OCI-LY1 (cell line): ENCODE results near the gene ZNF786.

Source experiments
- H2AFZ ChIP-seq: fragments of 200-600 bp; sonication (generic), shearing (Covaris generic); 2 replicates; pipeline ENCODE4 v1.6.0; 2014; ENCODE audit warnings: antibody characterized with exemption, mild to moderate bottlenecking, low read length
- H3F3A ChIP-seq: fragments of 200-600 bp; sonication (generic), shearing (Covaris generic); 2 replicates; pipeline ENCODE4 v1.6.0; 2014; ENCODE audit warnings: mild to moderate bottlenecking, antibody characterized with exemption, low read length, moderate library complexity; ENCODE audit not compliant: insufficient read depth
- H3K27ac ChIP-seq: fragments of 200-600 bp; sonication (generic); 2 replicates; pipeline ENCODE4 v1.5.1; 2014; ENCODE audit warnings: low read length, mixed run types, mild to moderate bottlenecking, low read depth; ENCODE audit not compliant: poor library complexity, severe bottlenecking
- H3K27me3 ChIP-seq: fragments of 200-600 bp; sonication (generic); 2 replicates; pipeline ENCODE4 v1.6.0; 2014; ENCODE audit warnings: antibody characterized with exemption, mild to moderate bottlenecking, low read length, moderate library complexity; ENCODE audit not compliant: insufficient read depth
- H3K36me3 ChIP-seq: fragments of 200-600 bp; sonication (generic); 2 replicates; pipeline ENCODE4 v1.6.1; 2014; ENCODE audit warnings: mild to moderate bottlenecking, antibody characterized with exemption, low read length, moderate library complexity, mixed read lengths; ENCODE audit not compliant: insufficient read depth
- H3K4me1 ChIP-seq: fragments of 200-600 bp; sonication (generic); 2 replicates; pipeline ENCODE4 v1.5.1; 2014; ENCODE audit warnings: mild to moderate bottlenecking, low read length, moderate library complexity; ENCODE audit not compliant: insufficient read depth, severe bottlenecking
- H3K4me2 ChIP-seq: fragments of 200-600 bp; sonication (generic), shearing (Covaris generic); 2 replicates; pipeline ENCODE4 v1.6.1; 2014; ENCODE audit warnings: low read length
- H3K4me3 ChIP-seq: fragments of 200-600 bp; sonication (generic); 2 replicates; pipeline ENCODE4 v1.5.1; 2014; ENCODE audit warnings: low read length, low read depth, mild to moderate bottlenecking, mixed read lengths; ENCODE audit not compliant: poor library complexity, severe bottlenecking
- H3K79me2 ChIP-seq: fragments of 200-600 bp; shearing (Covaris generic); 2 replicates; pipeline ENCODE4 v1.6.1; 2016; ENCODE audit warnings: mixed run types, low read length, mixed read lengths; ENCODE audit not compliant: insufficient read depth
- H3K9ac ChIP-seq: fragments of 200-600 bp; sonication (generic), shearing (Covaris generic); 2 replicates; pipeline ENCODE4 v1.6.1; 2014; ENCODE audit warnings: mild to moderate bottlenecking, low read length, mixed read lengths
- H3K9me2 ChIP-seq: fragments of 200-600 bp; sonication (generic), shearing (Covaris generic); 2 replicates; pipeline ENCODE4 v1.6.1; 2014; ENCODE audit warnings: low read depth, mild to moderate bottlenecking, low read length, mixed read lengths
- H3K9me3 ChIP-seq: fragments of 200-600 bp; shearing (Covaris generic); 2 replicates; pipeline ENCODE4 v1.6.1; 2014; ENCODE audit warnings: low read length, mixed read lengths
- H4K20me1 ChIP-seq: fragments of 200-600 bp; sonication (generic), shearing (Covaris generic); 2 replicates; pipeline ENCODE4 v1.6.0; 2016; ENCODE audit warnings: mild to moderate bottlenecking, low read length; ENCODE audit not compliant: insufficient read depth
- CTCF ChIP-seq: fragments of 200-600 bp; sonication (generic), shearing (Covaris generic); IDR thresholded peaks from 2 replicates; pipeline ENCODE4 v1.5.1; 2017; ENCODE audit warnings: mild to moderate bottlenecking, antibody characterized with exemption, low read length, moderate library complexity, mixed read lengths
- EZH2 ChIP-seq: fragments of 200-600 bp; sonication (generic), shearing (Covaris generic); IDR thresholded peaks from 2 replicates; pipeline ENCODE4 v1.8.0; 2017; ENCODE audit warnings: borderline replicate concordance, mixed run types, mild to moderate bottlenecking, antibody characterized with exemption, low read length, moderate library complexity, mixed read lengths

ZNF786 gene

GRCh38 chr7:149090397-149091195 is at the start of gene ZNF786:
Gene ZNF786, minus strand, starts transcription at chr7:149090718. Its CDS starts 78 bp downstream, at chr7:149090640.
- Histone ChIP-seq H3K4me2 (peak within 1 kb of the TSS; percentile 96), H3F3A (0 out of 2 replicates have a peak, but pooled peaks cover 5% of the 10 kb centered on the region), H4K20me1 (no peaks in the 10 kb centered on the region), H3K79me2 (no peaks in the 10 kb centered on the region; the same call in 1 of the 2 replicates), H3K27ac (peak within 1 kb of the TSS; percentile 61), H3K4me3 (peak within 1 kb of the TSS; percentile 81), H3K27me3 (no peaks in the 10 kb centered on the region), H2AFZ (peak within 1 kb of the TSS; percentile 99), H3K36me3 (peaks cover 19% of the 10 kb centered on the region), H3K9ac (peak within 1 kb of the TSS; percentile 84), H3K9me2 (no peaks in the 10 kb centered on the region), H3K4me1 (peaks cover 26% of the 10 kb centered on the region), H3K9me3 (peaks cover 5% of the 10 kb centered on the region)
- TF ChIP-seq EZH2 (no peak), CTCF (peak; percentile 97)

- Histone ChIP-seq H3K79me2 (no peaks in the 10 kb centered on the region), H3K9me2 (no peaks in the 10 kb centered on the region), H2AFZ (no peak overlapping the region), H3K27ac (no peak overlapping the region), H3K9me3 (peaks cover 8% of the 10 kb centered on the region), H3K4me1 (peaks cover 8% of the 10 kb centered on the region), H4K20me1 (no peaks in the 10 kb centered on the region), H3K27me3 (no peaks in the 10 kb centered on the region), H3K36me3 (peaks cover 28% of the 10 kb centered on the region), H3K4me2 (no peak overlapping the region), H3K4me3 (no peak overlapping the region), H3F3A (no peaks in the 10 kb centered on the region), H3K9ac (no peak overlapping the region)
- TF ChIP-seq CTCF (no peak), EZH2 (no peak)
Measured at GRCh38 chr7:149136118-149136517, 45.6 kb upstream of the ZNF786 start.

- no peak overlapping the region for H3K4me3 ChIP-seq
- no peaks in the 10 kb centered on the region for H3K27me3 ChIP-seq
- no peak for TF ChIP-seq EZH2
- TF ChIP-seq CTCF = no peak
- H3K36me3 ChIP-seq = peaks cover 45% of the 10 kb centered on the region
- H3K79me2 ChIP-seq = no peaks in the 10 kb centered on the region
- no peak overlapping the region for H3K4me2 ChIP-seq
- H4K20me1 ChIP-seq = no peaks in the 10 kb centered on the region
- H3K9me3 ChIP-seq = peaks cover 18% of the 10 kb centered on the region
- 0 out of 2 replicates have a peak, but pooled peaks cover 1% of the 10 kb centered on the region for H3F3A ChIP-seq
- peak overlapping the region; percentile 74 for H3K27ac ChIP-seq
- H3K9ac ChIP-seq = no peak overlapping the region
- no peaks in the 10 kb centered on the region for H3K9me2 ChIP-seq
- peaks cover 9% of the 10 kb centered on the region for H3K4me1 ChIP-seq
- H2AFZ ChIP-seq = no peak overlapping the region
Measured at GRCh38 chr7:149133028-149133710, 42.7 kb upstream of the ZNF786 start.
